BLaER1 treated with 17β-estradiol and CSF1 and Interleukin-3, amounts not matched to agents 10 nM and 100 nM (cell line): ENCODE results near the gene ATP5MG.

Experiments
- H3K27ac ChIP-seq, 11 experiments: shearing (Covaris generic); formaldehyde crosslinking; 2 replicates each; pipeline ENCODE4 v1.8.1; 2022
- H3K27me3 ChIP-seq, 11 experiments: shearing (Covaris generic); formaldehyde crosslinking; 2 replicates each; pipeline ENCODE4 v1.8.1; 2022
- H3K36me3 ChIP-seq, 11 experiments: shearing (Covaris generic); formaldehyde crosslinking; 2 replicates each; pipeline ENCODE4 v1.8.1; 2022
- H3K4me1 ChIP-seq, 10 experiments: shearing (Covaris generic); formaldehyde crosslinking; 2 replicates each; pipeline ENCODE4 v1.8.1; 2022
- H3K4me2 ChIP-seq, 11 experiments: shearing (Covaris generic); formaldehyde crosslinking; 2 replicates each; pipeline ENCODE4 v1.8.1; 2022
- H3K4me3 ChIP-seq, 10 experiments: shearing (Covaris generic); formaldehyde crosslinking; 2 replicates each; pipeline ENCODE4 v1.8.1; 2022
- H3K9ac ChIP-seq, 11 experiments: shearing (Covaris generic); formaldehyde crosslinking; 2 replicates each; pipeline ENCODE4 v1.8.1; 2022
- H3K9me3 ChIP-seq, 11 experiments: shearing (Covaris generic); formaldehyde crosslinking; replicated peaks in 1 of 11; 2 replicates each; pipeline ENCODE4 v1.8.1; 2022
- H4K20me1 ChIP-seq, 11 experiments: shearing (Covaris generic); formaldehyde crosslinking; 2 replicates each; pipeline ENCODE4 v1.8.1; 2022
- Cebpa-rat ChIP-seq, 11 experiments: shearing (Covaris generic); IDR thresholded peaks; 2 replicates each; pipeline ENCODE4 v1.8.1; 2022

ATP5MG gene

GRCh38 chr11:118373871-118374270 lies 27.5 kb upstream of the ATP5MG start:
- no peaks in the 10 kb centered on the region for H3K9me3 ChIP-seq

DNA sequence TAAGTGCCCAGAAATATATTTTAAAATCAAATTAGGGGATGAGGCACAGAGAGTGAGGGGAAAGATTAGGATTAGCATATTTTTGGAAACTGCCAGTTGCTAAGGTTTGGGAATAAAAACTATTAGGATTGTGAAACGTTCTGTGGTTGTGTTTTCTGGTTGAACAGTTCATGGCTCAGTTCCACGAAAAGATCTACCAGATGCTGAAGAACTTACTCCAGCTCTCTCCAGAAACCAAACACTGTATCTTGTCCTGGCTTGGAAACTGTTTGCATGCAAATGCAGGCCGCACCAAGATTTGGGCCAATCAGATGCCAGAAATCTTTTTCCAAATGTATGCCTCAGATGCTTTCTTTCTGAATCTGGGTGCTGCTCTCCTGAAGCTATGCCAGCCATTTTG lies 26.7 kb upstream of the ATP5MG start:
- Histone ChIP-seq H3K27me3 (no peaks in the 10 kb centered on the region), H3K27ac (no peak overlapping the region), H3K9me3 (no peaks in the 10 kb centered on the region), H3K4me3 (no peak overlapping the region), H3K9ac (no peak overlapping the region), H3K4me1 (no peaks in the 10 kb centered on the region), H3K4me2 (no peak overlapping the region), H3K36me3 (peaks cover 98 to 100% (median 100%) of the 10 kb centered on the region in 11 experiments), H4K20me1 (no peaks in the 10 kb centered on the region; a peak in 3 of 22 replicates)
- no peak for TF ChIP-seq Cebpa-rat (IDR thresholded peaks at IDR 0.05)

More at GRCh38 chr11:118373871-118374270, 27.5 kb upstream of the ATP5MG start:
- Histone ChIP-seq H3K27me3 (no peaks in the 10 kb centered on the region), H3K4me1 (no peaks in the 10 kb centered on the region), H3K36me3 (peaks cover 98 to 100% (median 100%) of the 10 kb centered on the region in 11 experiments), H3K4me2 (no peak overlapping the region), H3K4me3 (no peak overlapping the region), H3K9ac (no peak overlapping the region), H4K20me1 (no peaks in the 10 kb centered on the region; a peak in 1 of 22 replicates), H3K27ac (no peak overlapping the region)
- peak in 3 of 11 experiments; percentile 23 to 66 (median 27); a peak in 2 of 22 replicates for TF ChIP-seq Cebpa-rat (IDR thresholded peaks at IDR 0.05)

DNA sequence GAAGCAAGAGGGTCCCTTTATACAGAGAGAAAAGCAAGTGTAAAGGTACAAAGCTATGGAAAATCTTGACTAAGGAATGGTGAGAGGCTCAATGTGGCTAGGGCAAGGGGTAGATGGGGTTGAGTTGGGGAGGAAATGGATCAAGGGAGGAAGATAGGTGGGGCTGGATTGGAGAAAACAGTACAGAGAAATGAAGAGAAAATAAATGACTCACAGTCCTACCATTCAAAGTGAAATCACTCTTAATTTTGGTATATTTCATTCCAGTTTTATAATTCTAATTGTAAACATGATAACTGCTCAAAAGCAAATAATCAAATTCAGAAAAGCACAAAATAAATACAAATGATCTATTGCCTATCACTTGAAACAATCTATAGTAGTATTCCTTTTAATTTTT lies 25.4 kb upstream of the ATP5MG start:
- Histone ChIP-seq H3K9me3 (no peaks in the 10 kb centered on the region), H3K36me3 (peaks cover 98 to 100% (median 100%) of the 10 kb centered on the region in 11 experiments), H3K9ac (no peak overlapping the region), H3K4me3 (no peak overlapping the region), H3K4me1 (no peaks in the 10 kb centered on the region), H4K20me1 (peaks cover 0 to 5% (median 0%) of the 10 kb centered on the region in 11 experiments; a peak in 2 of 22 replicates), H3K27ac (no peak overlapping the region), H3K27me3 (no peaks in the 10 kb centered on the region), H3K4me2 (no peak overlapping the region)
- TF ChIP-seq Cebpa-rat (IDR thresholded peaks at IDR 0.05): no peak

GRCh38 chr11:118379497-118379896 lies 21.9 kb upstream of the ATP5MG start:
- Histone ChIP-seq H4K20me1 (peaks cover 0 to 5% (median 0%) of the 10 kb centered on the region in 11 experiments; a peak in 3 of 22 replicates), H3K4me1 (no peaks in the 10 kb centered on the region), H3K9ac (no peak overlapping the region), H3K9me3 (no peaks in the 10 kb centered on the region), H3K4me3 (no peak overlapping the region), H3K27me3 (no peaks in the 10 kb centered on the region), H3K36me3 (peaks cover 97 to 100% (median 100%) of the 10 kb centered on the region in 11 experiments), H3K4me2 (no peak overlapping the region), H3K27ac (no peak overlapping the region)
- no peak for TF ChIP-seq Cebpa-rat (IDR thresholded peaks at IDR 0.05)

DNA sequence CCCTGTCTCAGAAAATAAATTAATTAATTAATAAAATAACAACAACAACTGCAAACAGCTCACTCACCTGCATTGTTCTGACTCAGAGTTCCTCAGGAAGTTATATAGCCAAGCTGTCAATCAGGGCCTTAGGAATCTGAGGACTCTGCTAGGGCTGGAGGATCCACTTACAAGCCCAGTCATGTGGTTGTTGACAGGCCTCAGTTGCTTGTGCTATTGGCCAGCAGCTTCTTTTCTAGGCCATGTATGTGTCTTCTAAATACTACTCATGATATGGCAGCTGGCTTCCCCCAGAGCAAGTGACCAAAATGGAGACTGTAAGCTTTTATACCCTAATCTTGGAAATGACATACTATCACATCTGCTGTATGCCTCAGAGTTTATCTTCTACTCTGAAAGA lies 20.8 kb upstream of the ATP5MG start:
- H3K4me3 ChIP-seq: no peak overlapping the region
- H3K9ac ChIP-seq: no peak overlapping the region
- TF ChIP-seq Cebpa-rat (IDR thresholded peaks at IDR 0.05): no peak
- H3K27me3 ChIP-seq: no peaks in the 10 kb centered on the region
- H3K4me2 ChIP-seq: no peak overlapping the region
- H3K36me3 ChIP-seq: peaks cover 97 to 100% (median 100%) of the 10 kb centered on the region in 11 experiments
- H4K20me1 ChIP-seq: peaks cover 0 to 5% (median 0%) of the 10 kb centered on the region in 11 experiments; a peak in 3 of 22 replicates
- H3K4me1 ChIP-seq: no peaks in the 10 kb centered on the region
- H3K27ac ChIP-seq: no peak overlapping the region
- no peaks in the 10 kb centered on the region for H3K9me3 ChIP-seq

DNA sequence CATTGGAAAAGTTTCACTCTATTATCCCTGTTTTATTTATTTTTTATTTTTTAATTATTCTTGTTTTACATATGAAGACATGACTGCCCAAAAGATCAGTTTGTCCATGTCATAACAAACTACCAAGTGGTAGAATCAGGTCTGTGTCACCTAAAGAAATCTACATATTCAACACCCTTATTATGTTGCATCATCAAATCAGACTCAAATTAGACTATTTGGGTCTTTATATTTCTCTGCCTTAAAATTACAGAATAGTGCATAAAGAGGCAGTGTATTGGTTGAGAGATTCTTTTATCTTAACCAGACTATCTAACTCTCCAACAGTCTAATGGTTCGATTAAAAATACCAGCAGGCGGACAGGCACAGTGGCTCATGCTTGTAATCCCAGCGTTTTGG lies 18.5 kb upstream of the ATP5MG start:
- H3K9me3 ChIP-seq: no peaks in the 10 kb centered on the region
- no peak overlapping the region for H3K4me3 ChIP-seq
- no peak for TF ChIP-seq Cebpa-rat (IDR thresholded peaks at IDR 0.05)
- H4K20me1 ChIP-seq: peaks cover 0 to 5% (median 0%) of the 10 kb centered on the region in 11 experiments; a peak in 3 of 22 replicates
- H3K36me3 ChIP-seq: peaks cover 99 to 100% (median 100%) of the 10 kb centered on the region in 11 experiments
- no peak overlapping the region for H3K27ac ChIP-seq
- H3K4me1 ChIP-seq: no peaks in the 10 kb centered on the region
- H3K27me3 ChIP-seq: no peaks in the 10 kb centered on the region
- no peak overlapping the region for H3K9ac ChIP-seq
- H3K4me2 ChIP-seq: no peak overlapping the region

DNA sequence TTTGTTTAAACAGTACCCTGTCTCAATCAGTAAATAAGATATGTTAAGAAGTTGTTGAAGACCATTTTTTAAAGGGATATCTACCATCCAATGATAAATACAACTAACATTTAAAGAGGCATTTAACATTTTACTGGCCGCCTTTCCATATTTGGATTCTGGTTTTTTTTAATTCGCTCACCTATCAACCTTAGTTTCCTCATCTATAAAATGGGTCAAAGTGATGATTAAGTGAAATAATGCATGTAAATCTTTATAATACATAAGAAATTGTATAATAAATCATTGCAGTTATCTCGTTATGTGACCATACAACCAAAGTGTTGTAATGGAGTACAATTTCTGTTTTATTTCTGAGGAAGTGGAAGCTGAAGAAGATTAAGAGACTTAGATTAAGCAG lies 17.7 kb upstream of the ATP5MG start:
- H4K20me1 ChIP-seq: peaks cover 0 to 5% (median 0%) of the 10 kb centered on the region in 11 experiments; a peak in 3 of 22 replicates
- TF ChIP-seq Cebpa-rat (IDR thresholded peaks at IDR 0.05): no peak
- H3K27ac ChIP-seq: no peak overlapping the region
- peaks cover 99 to 100% (median 100%) of the 10 kb centered on the region in 11 experiments for H3K36me3 ChIP-seq
- H3K4me1 ChIP-seq: no peaks in the 10 kb centered on the region
- no peaks in the 10 kb centered on the region for H3K27me3 ChIP-seq
- H3K4me3 ChIP-seq: no peak overlapping the region
- no peaks in the 10 kb centered on the region for H3K9me3 ChIP-seq
- H3K9ac ChIP-seq: no peak overlapping the region
- no peak overlapping the region for H3K4me2 ChIP-seq

DNA sequence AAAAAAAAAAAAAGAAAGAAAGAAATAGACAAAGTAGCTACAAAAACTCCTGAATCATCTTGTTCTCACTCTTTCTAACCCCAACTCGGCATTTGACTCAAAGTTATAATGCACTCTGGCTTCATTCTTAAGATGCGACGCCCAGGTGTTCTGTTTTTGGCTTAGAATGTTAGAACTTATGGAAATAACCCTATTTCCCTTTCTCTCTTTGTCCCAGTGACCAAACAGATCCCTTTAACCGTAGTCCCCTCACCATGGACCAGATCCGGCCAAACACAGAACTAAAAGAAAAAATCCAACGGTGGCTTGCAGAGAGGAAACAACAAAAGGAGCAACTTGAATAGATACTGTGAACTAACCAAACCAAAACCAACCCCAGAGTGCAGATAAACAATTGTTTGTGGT lies 5.3 kb upstream of the ATP5MG start:
- no peaks in the 10 kb centered on the region for H3K27me3 ChIP-seq
- peaks cover 78 to 87% (median 82%) of the 10 kb centered on the region in 11 experiments for H3K36me3 ChIP-seq
- no peak overlapping the region for H3K4me3 ChIP-seq
- no peak overlapping the region for H3K4me2 ChIP-seq
- no peaks in the 10 kb centered on the region for H3K9me3 ChIP-seq
- 0 out of 22 replicates have a peak overlapping the region, but pooled peaks of 1 of the 11 experiments have one; percentile 30 for H3K9ac ChIP-seq
- TF ChIP-seq Cebpa-rat (IDR thresholded peaks at IDR 0.05): no peak
- H4K20me1 ChIP-seq: no peaks in the 10 kb centered on the region
- H3K27ac ChIP-seq: no peak overlapping the region
- peaks cover 6 to 12% (median 8%) of the 10 kb centered on the region in 10 experiments; a peak in 18 of 20 replicates for H3K4me1 ChIP-seq

- H3K4me3 ChIP-seq: no peak overlapping the region
- peaks cover under 1 to 10% (median 5%) of the 10 kb centered on the region in 11 experiments; a peak in 16 of 22 replicates for H4K20me1 ChIP-seq
- no peak overlapping the region for H3K4me2 ChIP-seq
- no peaks in the 10 kb centered on the region for H3K9me3 ChIP-seq
- no peak overlapping the region for H3K27ac ChIP-seq
- H3K9ac ChIP-seq: no peak overlapping the region
- TF ChIP-seq Cebpa-rat (IDR thresholded peaks at IDR 0.05): no peak
- peaks cover 65 to 74% (median 69%) of the 10 kb centered on the region in 11 experiments for H3K36me3 ChIP-seq
- peaks cover 7 to 13% (median 10%) of the 10 kb centered on the region in 10 experiments; a peak in 18 of 20 replicates for H3K4me1 ChIP-seq
- H3K27me3 ChIP-seq: no peaks in the 10 kb centered on the region
These were observed 4.0 kb upstream of the ATP5MG start for GRCh38 chr11:118397448-118397847.
